Measurements from ENCODE around the gene KAT6B. TPM values are rescaled to one million over a fixed set of nuclear protein-coding genes. Genes with fewer than 3 reads are reported as not detected.
"Not testable (repeated sequence)": the region's sequence is repeated elsewhere in the genome, so short reads cannot be mapped to it uniquely, and the experiment has no call there.

The KAT6B gene
- total RNA-seq, 1 donor from 2014 or later: 42.6 TPM

DNA sequence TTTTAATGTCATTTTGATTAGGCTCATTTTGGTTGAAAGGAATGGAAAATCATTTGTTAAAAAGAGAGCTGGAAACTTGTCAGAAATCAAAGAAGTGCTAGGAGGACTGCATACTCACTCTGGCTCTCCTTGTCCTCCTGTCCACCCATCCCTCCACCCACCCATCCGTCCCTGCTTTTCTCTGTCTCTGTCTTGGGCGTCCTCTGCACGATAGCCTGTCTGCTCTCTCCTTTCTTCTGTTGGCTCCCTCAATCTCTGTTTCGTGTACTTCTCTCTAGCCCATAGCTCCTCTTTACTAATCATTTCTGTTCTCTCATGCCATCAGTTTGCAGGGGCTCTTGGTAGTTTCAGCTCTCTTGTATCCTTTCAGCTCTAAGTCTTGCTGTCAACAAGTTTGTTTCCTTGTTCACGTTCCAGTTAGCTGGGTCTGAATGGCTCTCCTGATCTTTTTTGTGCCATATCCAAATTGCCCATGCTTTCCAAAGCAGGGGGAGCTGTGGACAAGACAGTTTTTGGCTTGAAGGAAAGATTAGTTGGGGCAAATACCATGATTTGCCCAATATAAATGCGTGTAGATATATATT lies 75.6 kb downstream of the KAT6B start:
- ATAC-seq (no peak), DNase-seq (ENCODE audit: missing footprints) (no peak)
- intact Hi-C loops (cut with DNase I): no loop called here

DNA sequence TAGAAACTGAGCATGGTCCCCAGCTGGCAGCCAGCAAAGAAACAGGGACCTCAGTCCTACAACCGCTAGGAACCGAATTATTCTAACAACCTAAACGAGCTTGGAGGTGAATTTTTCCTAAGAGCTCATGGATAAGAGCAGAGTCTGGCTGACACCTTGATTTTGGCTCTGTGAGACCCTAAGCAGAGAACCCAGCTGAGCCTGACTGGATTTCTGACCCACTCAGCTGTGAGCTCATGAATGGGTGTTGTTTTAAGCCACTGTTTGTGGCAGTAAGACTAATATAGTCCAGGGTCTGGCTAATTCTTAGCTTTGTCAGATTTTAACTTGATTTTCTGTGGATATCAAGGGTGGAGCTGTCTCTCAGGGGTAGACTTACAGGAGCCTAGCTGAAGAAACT lies 77.1 kb downstream of the KAT6B start:
- no peak for DNase-seq (ENCODE audit: missing footprints)
- intact Hi-C loops (cut with DNase I): no loop called here
- no peak for ATAC-seq

GRCh38 chr10:74906611-74907198 lies 80.3 kb downstream of the KAT6B start:
- DNase-seq (ENCODE audit: missing footprints): no peak
- intact Hi-C loops (cut with DNase I): no loop called here
- ATAC-seq: no peak

DNA sequence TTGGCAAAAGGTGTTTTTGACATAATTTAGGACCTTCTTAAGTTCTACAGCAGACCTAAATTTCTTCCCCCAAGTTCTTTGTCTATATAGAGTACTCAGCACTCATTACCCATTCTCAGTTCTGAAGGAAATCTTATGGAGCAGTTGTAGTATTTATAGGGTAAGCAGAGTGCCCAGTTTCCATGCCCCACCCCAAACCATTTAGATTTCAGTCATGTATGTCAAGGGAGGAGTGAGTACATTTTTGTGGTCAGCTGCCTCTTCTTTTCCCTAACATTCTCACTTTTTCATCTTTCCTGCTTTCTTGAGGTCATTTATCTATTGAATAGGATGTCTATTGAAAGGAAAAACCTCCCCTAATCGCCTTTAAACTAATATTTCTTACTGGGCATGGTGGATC lies 83.3 kb downstream of the KAT6B start:
- no peak for ATAC-seq
- intact Hi-C loops (cut with DNase I): no loop called here
- no peak for DNase-seq (ENCODE audit: missing footprints)

- DNase-seq (ENCODE audit: missing footprints) (no peak), ATAC-seq (no peak)
- intact Hi-C loops (cut with DNase I): no loop called here
Observed at GRCh38 chr10:74910241-74910975, 84.0 kb downstream of the KAT6B start.

- DNase-seq (ENCODE audit: missing footprints) (no peak), ATAC-seq (no peak)
- intact Hi-C loops (cut with DNase I): no loop called here
Observed at GRCh38 chr10:74910976-74911350, 84.6 kb downstream of the KAT6B start.

DNA sequence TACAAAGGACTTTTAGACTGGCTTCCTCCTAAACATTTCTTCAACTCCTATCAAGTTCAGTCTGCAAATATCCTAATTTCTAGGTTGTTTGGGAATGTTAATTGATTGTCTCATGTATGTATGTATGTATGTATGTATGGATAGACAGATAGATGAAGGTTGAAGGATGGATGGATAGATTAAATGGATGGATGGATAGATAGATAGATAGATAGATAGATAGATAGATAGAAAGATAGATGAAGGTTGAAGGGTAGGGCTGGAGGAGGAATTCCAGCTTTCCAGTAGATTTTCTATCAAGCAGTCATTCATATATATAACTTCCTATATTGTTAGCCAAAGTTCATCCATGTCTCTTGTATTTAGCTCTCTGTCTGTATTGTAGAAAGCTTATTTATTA lies 85.8 kb downstream of the KAT6B start:
- no peak for ATAC-seq
- intact Hi-C loops (cut with DNase I): no loop called here

DNA sequence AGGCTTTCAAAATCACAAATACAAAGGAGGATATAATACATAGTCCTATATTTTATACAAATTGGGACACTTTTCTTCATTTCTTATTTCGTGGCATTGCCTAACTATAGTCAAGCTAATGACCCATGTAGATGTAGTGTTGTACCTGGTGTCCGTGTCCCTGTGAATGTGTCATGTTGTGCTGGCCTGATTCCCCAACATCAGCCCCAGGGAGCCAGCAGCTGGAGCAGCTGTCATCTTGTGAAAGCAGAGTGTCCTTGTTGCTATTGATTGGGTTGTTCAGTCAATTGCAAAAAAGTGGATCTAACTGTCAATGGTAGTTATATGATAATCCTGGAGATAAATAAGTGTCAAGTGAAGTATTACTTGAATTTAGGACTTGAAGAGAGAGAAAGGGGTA lies 86.3 kb downstream of the KAT6B start:
- ATAC-seq (no peak), DNase-seq (ENCODE audit: missing footprints) (no peak)
- intact Hi-C loops (cut with DNase I): no loop called here

More for the DNA sequence above, 85.8 kb downstream of the KAT6B start:
- DNase-seq (ENCODE audit: missing footprints): no peak

GRCh38 chr10:74913377-74913979 lies 87.1 kb downstream of the KAT6B start:
- intact Hi-C loops (cut with DNase I): no loop called here
- ATAC-seq: no peak
- no peak for DNase-seq (ENCODE audit: missing footprints)

DNA sequence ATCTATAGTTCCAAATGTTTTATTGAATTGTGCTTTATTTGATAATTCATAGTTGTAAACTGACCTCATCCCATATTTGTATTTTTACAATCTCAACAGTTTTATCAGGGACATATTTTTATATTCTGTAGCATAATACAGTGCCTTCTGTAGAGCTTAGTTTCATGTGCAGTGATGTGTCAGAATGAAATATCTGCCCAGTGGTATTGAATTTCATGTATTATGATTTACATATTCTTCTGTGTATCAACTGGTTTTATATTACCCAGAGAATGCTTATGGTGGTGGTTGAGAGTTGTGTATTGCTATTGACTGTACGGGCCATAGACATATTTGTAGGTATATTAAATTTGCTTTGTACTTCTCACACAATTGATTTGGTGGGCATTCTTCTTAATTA lies 89.9 kb downstream of the KAT6B start:
- ATAC-seq (no peak), DNase-seq (ENCODE audit: missing footprints) (no peak)
- intact Hi-C loops (cut with DNase I): no loop called here

DNA sequence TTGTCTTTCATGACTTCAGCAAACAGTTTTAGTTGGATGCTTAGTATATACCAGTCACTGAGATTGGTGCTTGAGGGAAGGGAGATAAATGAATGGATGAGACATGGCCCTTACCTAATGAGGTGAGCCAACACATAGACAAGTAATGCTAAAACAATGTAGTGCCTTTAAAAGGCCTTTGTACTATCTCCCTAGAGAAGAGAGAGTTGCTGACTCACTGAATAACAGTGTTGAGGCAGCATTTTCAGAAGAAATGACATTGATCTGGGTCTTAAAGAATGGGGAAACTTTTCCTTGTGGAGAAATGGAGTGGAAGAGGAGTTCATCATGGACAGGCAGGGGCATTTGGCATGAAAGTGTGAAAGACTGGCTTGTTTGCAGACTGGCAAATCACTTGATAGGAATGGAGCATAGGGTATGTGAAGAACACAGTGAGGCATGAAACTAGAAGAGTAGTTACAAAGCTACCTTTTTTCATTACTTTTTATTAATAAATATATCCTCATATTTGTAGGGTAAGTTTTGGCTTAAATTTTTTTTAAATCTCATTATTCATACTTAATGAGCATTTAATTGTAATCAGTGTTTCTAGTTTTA lies 91.2 kb downstream of the KAT6B start:
- DNase-seq (ENCODE audit: missing footprints) (no peak), ATAC-seq (peak; percentile 26)
- intact Hi-C loops (cut with DNase I): no loop called here

DNA sequence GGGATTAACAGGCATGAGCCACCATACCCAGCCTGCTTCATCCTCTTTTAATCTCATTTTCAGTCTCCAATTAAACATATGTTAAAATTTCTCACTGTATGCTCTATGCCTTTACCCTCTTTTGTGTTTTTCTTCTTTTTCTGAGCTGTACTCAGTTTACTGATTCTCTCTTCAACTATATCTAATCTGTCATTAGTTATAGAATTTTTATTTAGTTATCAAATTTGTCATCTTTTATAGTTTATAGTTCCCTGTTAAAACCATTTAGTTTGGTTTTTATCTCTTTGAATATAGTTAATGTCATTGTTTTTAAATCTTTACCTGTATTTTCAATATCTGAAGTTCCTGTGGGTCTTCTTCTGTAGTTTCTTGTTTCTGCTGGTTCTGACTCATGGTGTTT lies 93.3 kb downstream of the KAT6B start:
- intact Hi-C loops (cut with DNase I): loop anchor here (5.0 kb wide), 2 partner anchors 92 to 332 kb away; partner anchors contain the start of gene KAT6B
- no peak for ATAC-seq
- DNase-seq (ENCODE audit: missing footprints): no peak

GRCh38 chr10:74921070-74921469 lies 94.7 kb downstream of the KAT6B start:
- intact Hi-C loops (cut with DNase I): loop anchor here (5.0 kb wide), 2 partner anchors 94 to 334 kb away; partner anchors contain the start of gene KAT6B
- ATAC-seq; DNase-seq (ENCODE audit: missing footprints): not testable (repeated sequence)

DNA sequence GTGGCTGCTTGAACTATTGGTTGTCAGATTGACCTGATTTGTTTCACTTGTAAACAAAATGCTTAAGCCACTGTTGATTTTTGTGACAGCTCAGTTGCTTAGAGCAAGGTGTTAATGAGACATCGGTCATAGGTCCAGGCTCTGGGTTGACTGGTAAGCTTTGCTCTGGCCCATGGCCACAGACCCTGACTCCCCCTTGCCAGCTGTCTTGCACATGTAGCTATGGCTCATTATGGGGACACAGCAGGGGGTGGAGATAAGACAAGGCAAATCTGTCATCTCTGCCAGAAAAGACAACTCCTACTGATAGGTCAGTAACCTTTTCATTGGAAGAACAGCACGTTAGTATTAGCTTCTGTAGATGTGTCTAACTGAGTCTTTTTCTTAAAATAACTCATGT lies 95.3 kb downstream of the KAT6B start:
- ATAC-seq: peak; percentile 18

GRCh38 chr10:74922921-74923320 lies 96.5 kb downstream of the KAT6B start:
- DNase-seq (ENCODE audit: missing footprints) (no peak), ATAC-seq (no peak)
- intact Hi-C loops (cut with DNase I): loop anchor here (5.0 kb wide), 2 partner anchors 96 to 336 kb away; partner anchors contain the start of gene KAT6B

More for the DNA sequence above, 95.3 kb downstream of the KAT6B start:
- intact Hi-C loops (cut with DNase I): loop anchor here (5.0 kb wide), 2 partner anchors 94 to 334 kb away; partner anchors contain the start of gene KAT6B
- no peak for DNase-seq (ENCODE audit: missing footprints)

- intact Hi-C loops (cut with DNase I): loop anchor here (5.0 kb wide), 2 partner anchors 96 to 336 kb away; partner anchors contain the start of gene KAT6B
- DNase-seq (ENCODE audit: missing footprints): no peak
- peak; percentile 17 for ATAC-seq
Observed at GRCh38 chr10:74923556-74923955, 97.2 kb downstream of the KAT6B start.

- intact Hi-C loops (cut with DNase I): loop anchor here (5.0 kb wide), 2 partner anchors 97 to 337 kb away; partner anchors contain the start of gene KAT6B
- no peak for DNase-seq (ENCODE audit: missing footprints)
- ATAC-seq: peak; percentile 66
Observed at GRCh38 chr10:74924251-74924963, 98.0 kb downstream of the KAT6B start.

DNA sequence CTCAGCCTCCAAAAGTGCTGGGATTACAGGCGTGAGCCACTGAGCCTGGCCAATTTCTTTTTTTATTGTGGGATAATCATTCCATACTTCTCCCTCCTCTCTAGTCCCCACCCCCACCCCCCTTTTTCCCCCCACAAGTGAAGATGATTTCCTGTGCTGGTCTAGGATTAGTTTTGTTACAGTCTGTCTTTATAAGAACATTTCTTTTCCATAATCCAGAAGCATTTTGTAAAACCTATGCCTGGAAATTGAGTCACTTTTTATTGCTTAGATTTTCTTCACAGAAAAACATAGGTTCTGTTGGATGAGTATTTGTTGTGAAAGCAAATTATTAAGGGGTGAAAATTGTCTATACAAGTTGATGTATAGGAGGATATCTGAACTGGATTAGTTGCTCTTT lies 98.9 kb downstream of the KAT6B start:
- no peak for ATAC-seq
- intact Hi-C loops (cut with DNase I): no loop called here

More for the DNA sequence above, 98.9 kb downstream of the KAT6B start:
- no peak for DNase-seq (ENCODE audit: missing footprints)

Measured in Right ventricle myocardium inferior (tissue), 1 donor.